HG03095 (cell line): ENCODE measurements around the gene MEX3C.

ENCODE experiments used
- ATAC-seq: cut with Tn5 transposase; IDR thresholded peaks from one replicate; pipeline ENCODE4 v1.9.1; 2021; ENCODE audit warnings: moderate library complexity; ENCODE audit not compliant: unreplicated experiment

The MEX3C gene

DNA sequence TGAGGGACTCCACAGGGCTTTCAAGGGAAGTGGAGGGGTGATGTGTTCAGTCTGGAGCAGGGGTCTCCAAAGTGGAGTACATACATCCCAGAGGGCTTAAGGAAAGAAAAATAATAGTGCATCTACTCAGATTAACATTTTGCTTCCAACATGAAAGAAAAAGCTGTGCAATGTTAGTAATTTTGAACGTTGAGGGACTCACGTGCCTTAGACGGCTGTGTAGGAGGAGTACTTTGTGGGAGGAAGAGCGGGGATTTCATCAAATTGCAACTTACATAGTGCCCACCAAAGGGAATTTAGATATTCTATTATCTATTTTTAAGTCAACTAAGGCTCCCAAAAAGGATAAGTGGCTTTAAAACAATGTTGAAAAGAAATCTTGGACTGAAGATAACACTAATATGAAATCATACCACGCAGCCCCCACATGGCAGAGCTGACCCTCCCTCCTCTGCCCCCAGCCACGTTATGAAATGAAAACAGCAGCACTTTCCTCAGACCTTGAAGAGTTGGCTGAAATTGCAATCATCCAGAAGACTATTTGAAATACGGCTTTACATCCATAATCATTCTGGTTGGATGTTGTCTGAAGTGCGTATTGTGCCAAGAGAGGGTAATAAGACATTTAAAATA lies 42.9 kb downstream of the MEX3C start:
- no peak for ATAC-seq

DNA sequence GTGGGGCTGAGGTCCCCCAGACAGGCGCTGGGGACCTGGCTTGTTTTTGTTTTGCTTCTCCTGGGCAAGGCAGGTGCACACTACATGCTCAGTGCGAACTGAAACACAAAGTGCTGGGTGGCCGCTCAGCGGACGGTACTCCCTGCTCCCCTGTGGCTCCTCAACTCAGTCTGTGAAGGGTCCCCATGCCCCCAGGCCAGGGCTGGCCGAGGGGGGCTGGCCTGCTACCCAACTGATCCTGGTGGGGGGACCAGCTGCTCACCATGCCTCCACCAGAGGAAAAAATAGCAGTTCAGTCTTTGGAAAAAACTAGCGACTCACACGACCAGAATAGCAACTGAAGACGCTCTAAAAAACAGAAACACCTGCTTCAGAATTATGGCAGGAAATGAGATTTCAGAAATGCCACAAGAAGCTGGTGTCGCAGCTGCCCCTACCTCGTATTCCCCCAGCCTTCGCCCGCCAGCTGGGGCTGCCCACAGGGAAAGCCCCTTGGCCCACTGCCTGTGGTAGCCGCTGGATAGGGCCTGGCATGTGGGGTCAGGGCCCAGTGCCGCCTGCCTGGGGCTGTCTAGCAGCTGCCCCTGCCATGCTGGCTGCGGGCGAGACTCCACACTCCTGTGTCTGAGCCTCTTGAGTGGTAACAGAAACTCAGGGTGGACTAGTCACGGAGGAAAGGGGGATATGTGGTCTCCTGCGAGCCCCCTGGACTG lies 43.7 kb downstream of the MEX3C start:
- peak; percentile 78 for ATAC-seq

DNA sequence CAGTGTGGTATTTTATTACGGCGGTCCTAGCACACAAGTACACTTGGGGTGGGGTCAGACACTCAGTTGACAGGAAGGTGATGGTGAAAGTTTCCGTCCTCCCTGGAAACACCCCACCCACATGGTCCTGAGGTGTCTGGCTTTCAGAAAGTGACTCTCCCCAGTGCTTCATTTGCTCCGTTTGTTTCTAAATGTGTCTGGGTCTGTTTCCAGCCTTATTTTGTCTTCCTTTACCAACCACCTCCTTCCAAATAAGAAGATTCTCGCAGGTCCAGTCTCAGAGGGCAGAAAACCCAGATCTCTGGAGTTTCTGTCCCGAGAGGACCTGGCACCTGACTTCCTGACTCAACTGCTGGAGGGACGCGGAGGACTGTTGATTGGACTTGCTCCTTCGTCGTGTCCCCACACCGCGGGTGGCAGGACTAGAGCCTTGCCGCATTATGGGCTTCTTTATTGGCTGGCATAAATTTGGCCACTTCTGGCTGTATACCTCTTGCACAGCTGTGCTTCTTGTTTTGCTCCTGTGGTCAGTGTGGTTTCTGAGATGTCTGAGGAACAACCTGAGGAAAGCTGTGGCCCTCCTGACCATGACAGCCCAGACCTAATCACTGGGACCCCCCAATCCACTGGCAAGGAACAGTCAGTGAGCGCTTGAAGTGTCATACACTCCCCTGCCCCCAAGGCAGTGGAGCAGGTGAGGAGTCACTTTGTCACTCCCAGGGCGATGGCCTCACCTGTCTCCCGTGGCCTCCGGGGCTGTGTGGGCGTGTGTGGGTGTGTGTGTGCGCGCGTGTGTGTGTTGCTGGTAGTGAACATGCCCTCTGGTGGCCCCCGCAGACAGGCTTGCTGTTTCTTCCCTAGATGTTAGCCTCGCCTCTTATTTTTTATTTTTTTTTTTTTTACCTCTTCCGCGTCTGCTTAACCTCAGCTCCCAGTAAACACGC lies 45.6 kb downstream of the MEX3C start:
- ATAC-seq = peak; percentile 19

DNA sequence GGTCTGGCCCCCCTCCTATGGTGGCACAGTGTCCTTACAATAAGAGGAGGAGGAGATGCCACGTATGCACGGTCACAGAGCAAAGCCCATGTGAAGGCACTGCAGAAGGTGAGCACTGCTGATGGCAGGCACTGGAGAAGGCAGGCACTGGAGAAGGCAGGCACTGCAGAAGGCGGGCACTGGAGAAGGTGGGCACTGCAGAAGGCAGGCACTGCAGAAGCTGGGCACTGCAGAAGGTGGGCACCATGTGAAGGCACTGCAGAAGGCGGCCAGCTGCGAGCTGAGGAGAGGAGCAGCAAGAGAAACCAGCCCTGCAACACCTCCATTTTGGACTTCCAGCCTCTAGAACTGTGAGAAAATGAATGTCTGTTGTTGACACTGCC lies 46.3 kb downstream of the MEX3C start:
- no peak for ATAC-seq

DNA sequence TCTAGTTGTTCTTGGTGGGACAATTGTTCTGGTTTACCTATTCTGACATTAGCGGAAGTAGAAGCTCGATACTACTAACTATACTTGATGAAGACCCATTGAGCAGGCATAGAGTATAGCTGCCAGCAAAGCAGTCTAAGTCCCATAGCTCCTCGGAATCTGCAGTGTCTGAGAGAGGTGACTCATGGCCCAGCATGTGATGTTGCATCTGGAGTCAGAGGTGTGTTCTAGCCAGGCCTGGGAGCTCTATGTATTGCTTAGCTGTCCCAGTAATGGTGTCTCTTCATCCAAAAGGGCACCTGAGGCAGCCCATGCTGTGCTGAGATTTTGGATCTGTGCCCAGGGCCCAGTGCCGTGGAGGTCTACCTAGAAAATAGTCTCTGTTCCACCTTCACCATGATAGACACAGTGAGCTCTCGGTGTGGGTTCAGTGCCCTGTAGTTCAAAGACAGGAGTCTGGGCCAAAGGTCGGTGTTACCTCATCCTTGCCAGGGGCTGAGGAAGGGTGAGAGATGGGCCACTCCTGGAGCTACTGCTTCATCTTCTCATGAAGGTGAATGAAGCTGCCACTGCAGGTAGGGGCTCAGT lies 47.3 kb downstream of the MEX3C start:
- ATAC-seq = no peak

DNA sequence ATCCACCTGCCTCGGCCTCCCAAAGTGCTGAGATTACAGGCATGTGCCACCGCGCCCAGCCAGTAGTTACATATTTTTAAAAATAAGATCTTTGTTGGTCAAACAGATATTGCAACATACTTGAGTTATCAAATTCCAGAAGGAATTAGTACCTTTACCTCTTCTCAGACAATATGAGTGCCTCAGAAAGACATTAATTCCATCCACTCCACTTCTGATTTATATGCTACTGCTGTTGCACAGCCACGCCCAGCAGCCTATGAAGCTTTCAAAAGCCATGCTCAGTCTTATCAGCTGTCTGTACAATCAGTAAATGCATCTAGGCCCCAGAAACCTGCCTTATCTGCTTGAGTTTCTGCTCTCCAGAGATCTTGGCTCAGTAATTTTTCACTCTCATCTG lies 47.8 kb downstream of the MEX3C start:
- ATAC-seq = no peak

DNA sequence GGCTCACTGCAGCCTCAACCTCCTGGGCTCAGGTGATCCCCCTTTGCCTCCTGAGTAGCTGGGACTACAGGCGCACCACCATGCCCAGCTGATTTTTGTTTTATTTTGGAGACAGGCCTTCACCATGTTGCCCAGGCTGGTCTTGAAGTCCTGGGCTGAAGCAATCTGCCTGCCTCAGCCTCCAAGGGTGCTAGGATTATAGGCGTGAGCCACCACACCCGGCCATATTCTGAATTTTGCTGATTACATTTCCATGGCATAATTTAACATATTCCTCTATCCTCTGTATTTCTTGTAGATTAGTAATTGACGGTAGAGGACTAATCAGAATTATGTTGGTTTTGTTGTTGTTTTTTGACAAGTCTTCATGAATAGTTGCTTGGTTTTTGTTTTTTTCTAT lies 50.6 kb downstream of the MEX3C start:
- ATAC-seq = no peak

DNA sequence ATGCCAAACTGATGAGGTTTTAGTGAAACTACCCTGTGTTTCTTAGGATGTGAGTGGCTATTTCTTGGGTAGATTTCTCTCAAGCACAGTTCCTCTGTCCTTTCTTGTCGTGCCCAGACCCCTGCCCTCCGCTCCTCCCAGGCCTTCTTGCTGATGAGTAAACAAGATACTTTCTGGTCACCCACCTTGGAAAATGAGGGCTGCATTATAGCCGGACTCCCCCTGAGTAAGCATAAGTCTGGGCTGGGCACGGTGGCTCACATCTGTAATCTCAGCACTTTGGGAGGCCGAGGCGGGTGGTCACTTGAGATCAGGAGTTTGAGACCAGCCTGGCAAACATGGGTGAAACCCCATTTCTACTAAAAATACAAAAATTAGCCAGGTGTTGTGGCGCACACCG lies 58.5 kb downstream of the MEX3C start:
- no peak for ATAC-seq

DNA sequence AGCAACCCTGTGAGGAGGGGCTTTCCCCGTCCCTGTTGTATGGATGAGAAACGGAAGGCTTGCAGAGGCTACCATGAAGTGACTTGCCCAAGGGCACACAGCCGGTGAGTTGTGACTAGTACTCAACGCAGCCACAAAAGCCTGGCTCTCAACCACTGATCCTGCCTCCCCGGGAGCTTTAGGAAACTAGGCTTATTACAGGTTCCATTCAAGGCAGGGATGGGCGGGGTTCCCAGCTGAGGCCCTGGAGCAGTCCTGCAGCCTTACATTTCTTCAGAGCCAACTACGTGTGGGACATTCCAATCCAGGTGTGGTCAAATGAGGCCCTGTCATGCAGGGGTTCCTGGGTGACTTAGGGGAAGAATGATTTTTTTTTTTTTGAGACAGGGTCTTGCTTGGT lies 59.6 kb downstream of the MEX3C start:
- no peak for ATAC-seq

DNA sequence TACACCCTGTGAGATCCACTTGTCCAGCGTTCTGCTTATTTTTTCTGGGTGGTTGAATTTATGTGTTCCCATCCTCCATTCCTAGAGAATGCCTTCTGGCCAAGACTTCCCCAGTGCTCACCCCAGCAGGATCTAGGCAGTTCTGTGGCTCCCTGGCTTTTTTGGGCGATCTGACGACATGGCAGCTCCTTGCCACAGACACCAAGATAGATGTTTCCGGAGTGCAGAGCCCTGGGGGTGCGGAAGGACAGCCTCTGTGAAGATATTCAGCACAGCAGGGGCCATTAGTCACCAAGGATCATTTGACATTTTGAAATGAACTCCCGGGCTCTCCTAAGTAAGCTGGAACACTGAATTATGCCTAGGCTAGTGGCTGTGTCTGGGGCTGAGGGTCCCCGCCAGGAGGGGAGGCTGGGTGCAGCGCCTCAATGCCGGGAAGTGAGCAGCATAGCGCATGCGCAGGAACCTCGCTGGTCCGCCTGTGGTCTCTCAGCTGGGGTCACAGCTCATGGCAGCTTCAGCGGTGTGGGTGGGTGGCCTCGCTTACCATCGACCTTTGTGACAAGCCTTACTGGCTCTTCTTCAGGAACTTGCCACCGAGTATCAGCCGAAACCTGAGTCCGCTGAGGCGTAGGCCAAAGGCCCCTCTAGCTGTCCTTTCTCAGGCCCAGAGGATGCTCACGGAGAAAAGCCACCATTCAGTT lies 60.3 kb downstream of the MEX3C start:
- no peak for ATAC-seq

DNA sequence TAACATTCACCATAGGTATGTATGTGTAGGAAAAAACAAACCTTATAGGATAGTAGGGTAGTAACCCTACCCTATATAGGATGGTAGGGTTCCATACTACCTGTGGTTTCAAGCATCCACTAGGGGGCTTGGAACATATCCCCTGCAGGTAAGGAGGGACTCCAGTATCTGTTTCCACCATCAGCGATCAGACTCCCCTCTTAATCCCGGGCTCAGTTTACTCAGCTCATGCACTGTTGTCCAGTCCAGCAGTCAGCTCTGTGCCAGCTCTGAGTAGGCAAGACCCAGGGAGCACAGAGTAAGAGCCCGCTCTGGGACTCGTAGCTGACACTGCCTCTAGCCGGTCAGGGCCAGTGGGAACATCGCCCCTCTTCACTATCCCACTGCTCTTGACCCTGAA lies 61.7 kb downstream of the MEX3C start:
- no peak for ATAC-seq

DNA sequence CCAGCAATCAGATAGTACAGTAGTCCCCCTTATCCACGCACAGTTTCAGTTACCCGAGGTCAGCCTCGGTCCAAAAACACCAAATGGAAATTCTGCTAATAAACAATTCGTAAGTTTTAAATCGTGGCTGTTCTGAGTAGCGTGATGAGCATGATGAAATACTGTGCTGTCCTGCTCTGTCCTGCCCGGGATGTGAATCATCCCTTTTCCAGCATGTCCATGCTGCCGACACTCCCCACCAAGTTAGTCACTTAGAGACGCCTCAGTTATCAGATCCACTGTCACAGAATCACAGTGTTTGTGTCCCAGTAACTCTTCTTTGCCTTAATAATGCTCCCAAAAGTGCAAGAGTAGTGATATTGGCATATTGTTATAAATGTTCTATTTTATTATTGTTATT lies 62.1 kb downstream of the MEX3C start:
- ATAC-seq = no peak

DNA sequence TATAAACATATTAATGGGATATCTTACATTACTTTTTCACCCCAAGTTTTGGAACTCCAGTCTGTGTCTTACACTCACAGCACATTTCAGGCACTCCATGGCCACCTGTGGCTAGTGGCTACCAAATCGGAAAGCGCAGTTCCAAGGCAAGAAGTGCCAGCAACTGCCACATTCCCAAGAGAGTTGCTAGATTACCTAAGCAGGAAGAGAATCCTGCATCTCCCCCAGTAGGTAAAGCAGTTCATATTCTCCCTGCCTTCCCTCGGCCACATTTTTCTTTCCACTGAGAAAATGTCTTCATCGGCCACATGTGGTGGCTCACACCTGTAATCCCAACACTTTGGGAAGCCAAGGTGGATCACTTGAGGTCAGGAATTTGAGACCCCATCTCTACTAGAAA lies 62.8 kb downstream of the MEX3C start:
- no peak for ATAC-seq

DNA sequence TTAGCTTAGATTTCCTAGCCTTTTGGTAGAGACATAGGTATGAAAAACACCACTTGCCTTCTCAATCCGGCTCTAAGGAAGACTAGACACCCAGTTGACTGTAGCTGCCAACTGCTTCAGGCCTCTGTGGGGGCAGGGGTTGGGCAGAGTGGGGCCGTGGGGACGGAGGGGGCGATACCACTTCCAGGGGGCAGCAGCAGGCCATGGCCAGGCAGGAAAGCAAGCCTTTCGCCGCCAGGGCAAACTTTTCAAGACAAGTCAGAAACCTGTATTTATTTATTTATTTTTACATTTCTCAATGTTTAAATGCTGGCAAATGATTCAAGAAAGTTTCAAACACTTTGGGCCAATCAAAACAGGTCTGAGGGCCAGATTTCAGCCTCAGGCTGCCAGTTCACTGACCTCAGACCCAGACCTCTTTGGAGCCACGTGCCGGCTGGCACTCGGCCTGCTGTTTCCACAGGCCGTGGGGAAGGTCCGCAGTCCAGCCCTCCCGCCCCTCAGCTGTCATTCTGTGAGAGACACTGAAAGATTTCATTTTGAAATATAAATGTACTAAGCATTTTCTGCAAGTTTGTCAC lies 63.8 kb downstream of the MEX3C start:
- ATAC-seq = no peak

DNA sequence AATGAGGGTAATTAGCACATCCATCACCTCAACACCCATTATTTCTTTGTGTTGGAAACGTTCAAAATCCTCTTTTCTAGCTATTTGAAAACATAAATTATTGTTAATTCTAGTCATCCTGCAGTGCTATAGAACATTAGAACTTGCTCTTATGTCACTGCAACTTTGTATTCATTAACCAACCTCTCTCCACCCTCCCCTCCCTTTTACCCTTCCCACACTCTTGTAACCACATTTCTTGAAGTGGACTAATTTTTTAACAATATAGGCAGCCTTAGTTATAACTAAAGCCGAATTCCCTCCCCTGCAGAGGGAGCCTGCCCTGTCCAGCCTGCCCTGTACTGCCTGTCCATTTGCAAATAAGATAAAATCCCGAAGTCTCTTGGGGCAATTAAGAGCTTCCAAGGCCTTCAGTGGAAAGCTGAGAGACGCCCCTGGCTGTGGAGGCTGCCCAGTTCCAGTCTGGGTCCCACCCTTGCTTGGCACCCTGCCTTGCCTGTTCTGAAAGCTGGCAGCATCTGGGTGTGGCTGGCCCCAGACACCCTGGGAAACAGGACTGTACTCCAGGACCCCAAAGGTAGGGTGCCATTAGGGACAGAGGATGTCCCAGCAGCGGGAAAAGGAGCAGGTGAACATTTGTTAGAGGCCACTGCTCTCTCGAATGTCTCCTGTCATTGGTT lies 65.1 kb downstream of the MEX3C start:
- no peak for ATAC-seq

DNA sequence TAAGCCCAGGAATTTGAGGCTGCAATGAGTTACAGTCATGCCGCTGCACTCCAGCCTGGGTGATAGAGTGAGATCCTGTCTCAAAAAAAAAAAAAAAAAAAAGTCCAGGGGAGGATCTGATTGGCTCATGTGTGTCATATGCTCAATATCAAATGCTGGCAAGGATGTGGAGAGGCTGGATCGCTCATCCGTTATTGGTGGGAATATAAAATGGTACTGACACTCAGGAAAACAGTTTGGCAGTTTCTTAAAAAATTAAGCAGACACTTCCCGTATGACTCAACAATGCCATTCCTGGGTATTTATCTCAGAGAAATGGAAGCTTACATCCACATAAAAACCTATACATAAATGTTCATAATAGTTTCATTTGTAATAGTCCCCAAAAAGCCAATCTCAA lies 68.9 kb downstream of the MEX3C start:
- no peak for ATAC-seq

DNA sequence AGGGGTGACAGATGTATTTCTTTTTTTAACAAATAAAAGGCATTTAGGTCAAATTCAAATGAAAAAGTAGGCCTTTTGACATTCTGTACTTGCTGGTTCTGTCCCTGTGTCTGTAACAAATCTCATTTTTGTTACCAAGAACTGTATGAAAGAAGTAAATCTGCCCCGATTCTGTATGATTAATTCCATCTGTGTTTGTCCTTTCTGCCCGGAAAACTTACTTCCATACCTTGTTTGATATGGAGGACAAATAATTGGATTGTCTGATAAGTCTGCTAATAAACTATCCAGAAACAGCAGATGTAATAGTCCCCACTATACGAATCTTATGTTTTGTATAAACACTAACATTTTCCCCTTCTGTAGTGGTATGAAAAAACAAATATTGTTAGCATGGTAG lies 69.8 kb downstream of the MEX3C start:
- ATAC-seq = no peak

DNA sequence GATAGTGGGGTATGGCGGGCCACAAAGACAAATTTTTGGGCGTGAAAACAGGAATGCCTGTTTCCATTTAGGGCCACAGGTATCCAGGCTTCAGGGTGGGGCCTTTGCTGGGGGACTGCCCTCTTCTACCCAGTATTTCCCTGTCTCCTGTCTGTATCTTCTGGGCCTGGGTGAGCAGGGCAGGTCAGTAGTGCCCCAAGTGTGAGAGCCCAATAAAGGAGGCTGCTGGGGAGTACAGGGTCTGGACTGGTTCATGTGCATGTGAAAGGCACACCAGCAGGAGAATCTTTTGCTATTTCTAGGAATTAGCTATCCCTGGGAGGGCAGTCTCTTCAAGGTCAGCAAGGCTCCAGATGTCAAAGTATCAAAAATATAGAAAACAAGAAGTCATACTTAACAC lies 71.5 kb downstream of the MEX3C start:
- no peak for ATAC-seq
